Measurements from ENCODE around the gene AP3B2.
"Not testable (repeated sequence)": the region's sequence is repeated elsewhere in the genome, so short reads cannot be mapped to it uniquely, and the experiment has no call there.

The AP3B2 gene

GRCh38 chr15:82647045-82647834 is 62.4 kb downstream of the AP3B2 start, which contains the start of gene CPEB1:
Gene CPEB1, minus strand, starts transcription at chr15:82647363. Its CDS starts 18,904 bp downstream, at chr15:82628459.
- DNase-seq = no peak

GRCh38 chr15:82646250-82647044 is 63.2 kb downstream of the AP3B2 start:
- peak; percentile 59 for DNase-seq

- not testable (repeated sequence) for DNase-seq
Measured at GRCh38 chr15:82644967-82645852, 64.5 kb downstream of the AP3B2 start.

- no peak for DNase-seq
Measured at GRCh38 chr15:82643992-82644391, 65.7 kb downstream of the AP3B2 start.

- no peak for DNase-seq
Measured at GRCh38 chr15:82642656-82643055, 67.0 kb downstream of the AP3B2 start.

GRCh38 chr15:82641129-82641798 is 68.4 kb downstream of the AP3B2 start:
- no peak for DNase-seq

GRCh38 chr15:82640672-82641071 is 69.0 kb downstream of the AP3B2 start:
- DNase-seq = no peak

- no peak for DNase-seq
Measured at GRCh38 chr15:82635798-82636197, 73.9 kb downstream of the AP3B2 start.

- no peak for DNase-seq
Measured at GRCh38 chr15:82630033-82630432, 79.6 kb downstream of the AP3B2 start.

GRCh38 chr15:82625136-82625535 is 84.5 kb downstream of the AP3B2 start:
- DNase-seq = no peak

GRCh38 chr15:82624438-82624837 is 85.2 kb downstream of the AP3B2 start:
- no peak for DNase-seq

GRCh38 chr15:82624008-82624407 is 85.7 kb downstream of the AP3B2 start:
- no peak for DNase-seq

- no peak for DNase-seq
Measured at GRCh38 chr15:82621970-82622369, 87.7 kb downstream of the AP3B2 start.

GRCh38 chr15:82613747-82614146 is 95.9 kb downstream of the AP3B2 start:
- no peak for DNase-seq

- no peak for DNase-seq
Measured at GRCh38 chr15:82611348-82611747, 98.3 kb downstream of the AP3B2 start.
